ENCODE measurements around the gene TGOLN2.
"Not testable (repeated sequence)": the region's sequence is repeated elsewhere in the genome, so short reads cannot be mapped to it uniquely, and the experiment has no call there.

TGOLN2 gene

GRCh38 chr2:85327822-85328617 is at the start of gene TGOLN2:
Gene TGOLN2, minus strand, starts transcription at chr2:85327989. Its CDS starts 27 bp downstream, at chr2:85327962.
- peak; percentile 90 for DNase-seq (ENCODE audit: low read depth)

- DNase-seq (ENCODE audit: low read depth), result no peak
Observed at GRCh38 chr2:85377083-85377482, 49.3 kb upstream of the TGOLN2 start.

GRCh38 chr2:85376291-85377065 is 48.7 kb upstream of the TGOLN2 start:
- no peak for DNase-seq (ENCODE audit: low read depth)

GRCh38 chr2:85371045-85371444 is 43.3 kb upstream of the TGOLN2 start:
- DNase-seq (ENCODE audit: low read depth), result no peak

GRCh38 chr2:85369500-85369899 is 41.7 kb upstream of the TGOLN2 start:
- no peak for DNase-seq (ENCODE audit: low read depth)

- no peak for DNase-seq (ENCODE audit: low read depth)
Observed at GRCh38 chr2:85368921-85369320, 41.1 kb upstream of the TGOLN2 start.

GRCh38 chr2:85367180-85367579 is 39.4 kb upstream of the TGOLN2 start:
- DNase-seq (ENCODE audit: low read depth), result no peak

- not testable (repeated sequence) for DNase-seq (ENCODE audit: low read depth)
Observed at GRCh38 chr2:85362653-85363387, 35.0 kb upstream of the TGOLN2 start.

GRCh38 chr2:85357736-85358135 is 29.9 kb upstream of the TGOLN2 start:
- DNase-seq (ENCODE audit: low read depth), result no peak

- DNase-seq (ENCODE audit: low read depth), result no peak
Observed at GRCh38 chr2:85356186-85356585, 28.4 kb upstream of the TGOLN2 start.

GRCh38 chr2:85355521-85355920 is 27.7 kb upstream of the TGOLN2 start:
- DNase-seq (ENCODE audit: low read depth), result no peak

GRCh38 chr2:85355073-85355410 is 27.3 kb upstream of the TGOLN2 start:
- DNase-seq (ENCODE audit: low read depth), result no peak

- peak; percentile 89 for DNase-seq (ENCODE audit: low read depth)
Observed at GRCh38 chr2:85354286-85355072, 26.7 kb upstream of the TGOLN2 start, which contains the start of the genes ELMOD3 and RETSAT. Gene ELMOD3, plus strand, starts transcription at chr2:85354769. Its CDS starts 2,430 bp downstream, at chr2:85357199. Gene RETSAT, minus strand, starts transcription at chr2:85354528. Its CDS starts 21 bp downstream, at chr2:85354507.

GRCh38 chr2:85353876-85354285 is 26.1 kb upstream of the TGOLN2 start:
- DNase-seq (ENCODE audit: low read depth), result no peak

GRCh38 chr2:85347599-85347998 is 19.8 kb upstream of the TGOLN2 start:
- no peak for DNase-seq (ENCODE audit: low read depth)

GRCh38 chr2:85344356-85344954 is 16.7 kb upstream of the TGOLN2 start:
- no peak for DNase-seq (ENCODE audit: low read depth)

GRCh38 chr2:85343207-85343895 is 15.6 kb upstream of the TGOLN2 start:
- DNase-seq (ENCODE audit: low read depth), result not testable (repeated sequence)

GRCh38 chr2:85342156-85342555 is 14.4 kb upstream of the TGOLN2 start:
- no peak for DNase-seq (ENCODE audit: low read depth)

- DNase-seq (ENCODE audit: low read depth), result no peak
Observed at GRCh38 chr2:85341269-85342029, 13.7 kb upstream of the TGOLN2 start.

Measured in stimulated activated CD8-positive, alpha-beta memory T cell treated with anti-CD3 and anti-CD28 coated beads, Interleukin-12 subunit alpha, Interleukin-12 subunit beta, amount 100 ng/mL, for 4 hours (primary cell).